Skeletal muscle tissue (tissue), 5 donors: ENCODE results near the gene VPS33B. TPM values are rescaled to one million over a fixed set of nuclear protein-coding genes. Genes with fewer than 3 reads are reported as not detected.
A peak's percentile ranks its signal among the peaks of the same experiment; 100 is the strongest.

Source experiments
- H3K27ac ChIP-seq: one replicate; pipeline ENCODE4 v1.7.0; 2013; ENCODE audit warnings: mild to moderate bottlenecking, low read depth, low read length, inconsistent platforms
- H3K27me3 ChIP-seq, 3 donors: one replicate each; pipeline ENCODE4 v1.7.0; 2013; ENCODE audit warnings: low read length in 3 of 3; ENCODE audit not compliant: control insufficient read depth in 3 of 3, insufficient read depth in 3 of 3
- H3K36me3 ChIP-seq, 3 donors: one replicate each; pipeline ENCODE4 v1.7.0; 2013; ENCODE audit warnings: low read length in 3 of 3; ENCODE audit not compliant: control insufficient read depth in 3 of 3, insufficient read depth in 3 of 3
- H3K4me1 ChIP-seq, 3 donors: one replicate each; pipeline ENCODE4 v1.7.0; 2013; ENCODE audit warnings: low read length in 3 of 3, mild to moderate bottlenecking in 3 of 3; ENCODE audit not compliant: control insufficient read depth in 3 of 3, insufficient read depth in 3 of 3
- H3K4me3 ChIP-seq, 3 donors: one replicate each; pipeline ENCODE4 v1.7.0; 2013; ENCODE audit warnings: low read length in 3 of 3
- H3K9ac ChIP-seq, 3 donors: one replicate each; pipeline ENCODE4 v1.7.0; 2013; ENCODE audit warnings: low read length in 3 of 3, mild to moderate bottlenecking in 3 of 3, moderate library complexity in 2 of 3, low read depth in 1 of 3
- H3K9me3 ChIP-seq, 3 donors: one replicate each; pipeline ENCODE4 v1.7.0; 2013; ENCODE audit warnings: low read length in 3 of 3; ENCODE audit not compliant: control insufficient read depth in 3 of 3
- small RNA-seq: library from RNA; depleted of rRNA; stranded (forward); fragments of <200 nt; gene quantifications from one replicate; pipeline ENCODE3, GENCODE V24; 2014
- total RNA-seq: library from RNA; depleted of rRNA; stranded (reverse); fragments of >200 nt; gene quantifications from one replicate; pipeline ENCODE4 v1.2.3, GENCODE V29; 2014
- donor health status: Osteomylitis.

Gene VPS33B
- total RNA-seq, 1 donor from 2014 or later, result 3.1 TPM

DNA sequence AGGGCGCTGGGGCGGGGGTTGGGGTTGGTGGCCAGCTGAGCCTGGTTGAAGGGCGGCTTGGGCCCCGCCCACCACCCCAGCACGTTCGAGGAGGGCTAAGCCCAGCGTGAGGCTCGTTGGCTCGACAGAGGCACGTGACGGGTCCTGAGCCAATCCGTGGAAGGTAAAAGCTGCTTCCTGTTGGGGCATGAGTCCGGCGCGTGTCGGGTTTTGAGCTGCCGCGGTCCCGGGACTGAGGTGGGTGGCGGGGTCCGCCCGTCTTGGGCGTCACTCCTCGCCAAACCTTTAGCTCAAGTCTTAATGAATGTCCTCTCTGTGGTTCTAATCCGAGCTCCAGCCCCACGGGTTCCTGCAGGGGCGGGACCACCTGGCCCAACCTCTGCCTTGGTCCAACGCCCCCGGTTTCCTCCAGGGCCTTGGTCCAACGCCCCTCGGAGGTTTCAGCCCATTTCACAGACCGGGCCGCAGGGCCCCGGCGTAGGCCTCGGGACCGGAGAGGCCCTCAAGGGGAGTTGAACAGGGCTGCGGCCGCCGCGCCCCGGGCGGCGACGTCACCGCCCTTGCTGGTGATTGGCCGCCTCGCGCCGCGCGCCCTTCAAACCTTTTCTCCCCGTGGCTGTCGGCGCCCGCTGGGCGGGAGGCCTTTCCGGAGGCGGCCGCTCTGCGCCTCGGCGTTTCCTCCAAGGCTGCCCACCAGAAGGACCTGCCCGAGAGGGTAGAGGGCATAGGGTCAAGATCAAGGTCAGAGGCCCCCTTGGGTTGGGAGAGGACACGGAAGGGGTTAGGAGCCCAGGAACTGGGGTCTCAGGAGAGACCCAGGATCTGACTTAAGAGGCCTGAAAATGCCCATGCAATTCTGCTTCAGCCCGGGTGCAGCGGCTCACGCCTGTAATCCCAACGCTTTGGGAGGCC, 67.4 kb downstream of the VPS33B start, which contains the start of gene RCCD1:
Gene RCCD1 (plus strand): TSS at position 173 of the 912 bp plus-strand sequence. CDS start 1,851 bp downstream, outside the sequence.
- Histone ChIP-seq H3K9ac (peak within 1 kb of the TSS; percentile 85 to 95 (median 94)), H3K9me3 (no peaks in the 10 kb centered on the region), H3K27me3 (no peaks in the 10 kb centered on the region), H3K36me3 (peaks cover 28 to 35% (median 34%) of the 10 kb centered on the region in 3 donors), H3K27ac (peak within 1 kb of the TSS; percentile 93), H3K4me1 (peaks cover 31 to 48% (median 35%) of the 10 kb centered on the region in 3 donors), H3K4me3 (peak within 1 kb of the TSS; percentile 78 to 95 (median 92))

DNA sequence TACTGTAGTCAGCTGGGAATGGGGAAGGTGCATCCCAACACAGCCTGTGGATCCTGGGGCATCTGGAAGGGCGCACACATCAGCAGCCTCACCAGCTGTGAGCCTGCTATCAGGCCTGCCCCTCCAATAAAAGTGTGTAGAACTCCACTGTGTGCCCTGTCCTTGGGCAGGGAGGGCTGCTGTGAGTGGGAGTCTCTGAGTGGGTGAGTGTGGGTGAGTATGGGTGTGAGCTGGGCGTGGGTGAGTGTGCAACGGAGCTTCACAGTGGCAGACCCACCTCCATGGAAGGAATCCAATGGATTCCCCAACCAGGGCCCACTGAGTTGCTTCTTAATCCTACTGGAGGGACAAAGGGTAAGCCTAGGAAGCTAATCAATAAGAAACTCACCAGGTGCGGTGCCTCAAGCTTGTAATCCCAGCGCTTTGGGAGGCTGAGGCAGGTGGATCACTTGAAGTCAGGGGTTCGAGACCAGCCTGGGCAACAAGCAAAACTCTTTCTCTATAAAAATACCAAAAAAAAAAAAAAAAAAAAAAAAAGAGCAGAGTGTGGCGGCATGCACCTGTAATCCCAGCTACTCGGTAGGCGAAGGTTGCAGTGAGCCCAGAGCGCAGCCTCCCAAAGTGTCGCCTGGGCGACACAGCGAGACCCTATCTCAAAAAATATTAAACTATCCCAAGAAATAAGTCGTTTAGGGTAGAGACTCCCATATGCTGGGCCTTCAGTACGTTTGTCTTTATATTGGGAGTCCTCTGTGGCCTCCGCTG, 68.3 kb downstream of the VPS33B start:
- Histone ChIP-seq H3K4me3 (peak overlapping the region; percentile 78 to 95 (median 92)), H3K9me3 (no peaks in the 10 kb centered on the region), H3K27me3 (no peaks in the 10 kb centered on the region), H3K4me1 (peaks cover 23 to 40% (median 27%) of the 10 kb centered on the region in 3 donors), H3K9ac (peak overlapping the region in 2 of 3 donors; percentile 94 to 95), H3K36me3 (peaks cover 36 to 43% (median 40%) of the 10 kb centered on the region in 3 donors), H3K27ac (peak overlapping the region; percentile 93)

DNA sequence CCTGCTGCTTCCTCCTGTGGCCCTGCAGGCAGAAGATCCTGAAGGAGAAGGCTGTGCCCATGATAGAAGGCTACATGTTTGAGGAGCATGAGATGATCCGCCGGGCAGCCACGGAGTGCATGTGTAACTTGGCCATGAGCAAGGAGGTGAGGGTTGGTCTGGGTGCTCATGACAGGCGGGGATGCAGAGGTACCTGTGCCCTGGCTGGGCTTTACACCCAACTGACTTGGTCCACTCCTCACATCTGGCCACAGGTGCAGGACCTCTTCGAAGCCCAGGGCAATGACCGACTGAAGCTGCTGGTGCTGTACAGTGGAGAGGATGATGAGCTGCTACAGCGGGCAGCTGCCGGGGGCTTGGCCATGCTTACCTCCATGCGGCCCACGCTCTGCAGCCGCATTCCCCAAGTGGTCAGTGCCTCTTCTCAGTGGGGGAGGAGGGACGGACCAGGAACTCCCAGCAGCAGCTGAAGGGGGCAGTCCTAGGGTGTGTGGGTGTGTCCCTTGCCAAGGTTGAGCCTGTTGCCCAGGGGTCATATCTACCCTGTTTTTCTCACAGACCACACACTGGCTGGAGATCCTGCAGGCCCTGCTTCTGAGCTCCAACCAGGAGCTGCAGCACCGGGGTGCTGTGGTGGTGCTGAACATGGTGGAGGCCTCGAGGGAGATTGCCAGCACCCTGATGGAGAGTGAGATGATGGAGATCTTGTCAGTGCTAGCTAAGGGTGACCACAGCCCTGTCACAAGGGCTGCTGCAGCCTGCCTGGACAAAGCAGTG, 69.3 kb downstream of the VPS33B start:
- H3K4me3 ChIP-seq, result no peak overlapping the region
- peaks cover 42 to 48% (median 46%) of the 10 kb centered on the region in 3 donors for H3K36me3 ChIP-seq
- no peak overlapping the region for H3K9ac ChIP-seq
- peaks cover 21 to 37% (median 24%) of the 10 kb centered on the region in 3 donors for H3K4me1 ChIP-seq
- no peaks in the 10 kb centered on the region for H3K9me3 ChIP-seq
- H3K27me3 ChIP-seq, result no peaks in the 10 kb centered on the region
- H3K27ac ChIP-seq, result no peak overlapping the region

DNA sequence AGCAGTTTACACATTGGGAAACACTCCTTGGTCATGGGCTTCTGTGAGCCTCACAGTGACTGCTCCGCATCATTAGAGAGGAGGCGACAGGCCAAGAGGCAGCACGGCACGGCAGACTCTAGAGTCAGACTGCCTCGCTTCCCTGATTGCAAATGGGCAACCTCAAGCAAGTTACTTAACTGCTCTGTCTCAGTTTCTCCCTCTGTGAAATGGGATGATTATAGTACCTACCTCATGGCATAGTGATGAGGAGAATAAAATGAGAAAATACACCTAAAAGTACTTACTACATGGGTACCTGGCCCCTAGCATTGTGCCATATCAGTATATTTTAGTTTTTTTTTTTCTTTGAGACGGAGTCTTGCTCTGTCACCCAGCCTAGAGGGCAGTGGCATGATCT, 71.7 kb downstream of the VPS33B start:
- Histone ChIP-seq H3K9me3 (no peaks in the 10 kb centered on the region), H3K27me3 (no peaks in the 10 kb centered on the region), H3K27ac (no peak overlapping the region), H3K9ac (no peak overlapping the region), H3K36me3 (peaks cover 60 to 66% (median 62%) of the 10 kb centered on the region in 3 donors), H3K4me1 (peaks cover 5 to 14% (median 9%) of the 10 kb centered on the region in 3 donors), H3K4me3 (no peak overlapping the region)

DNA sequence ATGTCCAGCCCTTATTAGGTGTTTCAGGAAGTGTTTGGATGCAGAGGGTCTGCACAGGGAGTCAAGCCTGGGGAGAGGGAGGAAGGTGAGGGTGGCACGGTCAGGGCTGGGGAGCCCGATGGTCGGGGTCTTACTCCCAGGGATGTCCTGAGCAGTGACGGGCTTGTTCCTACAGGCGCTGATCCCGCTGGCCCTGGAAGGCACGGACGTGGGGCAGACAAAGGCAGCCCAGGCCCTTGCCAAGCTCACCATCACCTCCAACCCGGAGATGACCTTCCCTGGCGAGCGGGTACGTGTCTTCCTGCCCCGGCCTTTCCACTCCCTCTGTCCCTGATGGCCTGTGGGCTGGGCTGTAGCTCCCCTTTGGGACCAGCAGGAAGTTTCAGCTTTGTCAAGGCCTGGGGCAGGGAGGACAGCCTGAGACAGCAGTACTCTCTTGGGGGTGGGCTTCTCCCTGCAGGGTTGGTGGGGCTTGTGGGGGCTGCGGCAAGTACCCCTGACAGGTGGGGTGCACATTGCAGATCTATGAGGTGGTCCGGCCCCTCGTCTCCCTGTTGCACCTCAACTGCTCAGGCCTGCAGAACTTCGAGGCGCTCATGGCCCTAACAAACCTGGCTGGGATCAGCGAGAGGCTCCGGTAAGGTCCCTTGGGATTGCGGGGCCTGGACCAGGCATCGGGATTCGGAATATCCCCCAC, 72.3 kb downstream of the VPS33B start:
- H3K4me1 ChIP-seq, result peaks cover under 1 to 8% (median 3%) of the 10 kb centered on the region in 3 donors
- H3K9ac ChIP-seq, result no peak overlapping the region
- peaks cover 61 to 67% (median 63%) of the 10 kb centered on the region in 3 donors for H3K36me3 ChIP-seq
- no peaks in the 10 kb centered on the region for H3K27me3 ChIP-seq
- H3K9me3 ChIP-seq, result no peaks in the 10 kb centered on the region
- H3K27ac ChIP-seq, result no peak overlapping the region
- no peak overlapping the region for H3K4me3 ChIP-seq

Small RNAs within 50 kb of the gene (small RNA-seq; reads per million reads assigned to genes)
- gene RF00019, result not detected

Other genes starting within 250 kb of the VPS33B start
- 12.0 TPM for gene FURIN, start 154.0 kb downstream of the VPS33B start, total RNA-seq
- gene FES, start 138.1 kb downstream of the VPS33B start, total RNA-seq, result 19.8 TPM
- gene MAN2A2, start 119.3 kb downstream of the VPS33B start, total RNA-seq, result 14.1 TPM
- gene HDDC3, start 90.0 kb downstream of the VPS33B start, total RNA-seq, result 5.7 TPM
- 30.3 TPM for gene UNC45A, start 87.3 kb downstream of the VPS33B start, total RNA-seq
- 11.5 TPM for gene RCCD1, start 67.7 kb downstream of the VPS33B start, total RNA-seq
- 18.8 TPM for gene PRC1, start 28.1 kb downstream of the VPS33B start, total RNA-seq
- 1.6 TPM for gene SV2B, start 77.7 kb upstream of the VPS33B start, total RNA-seq